H7 (cell line): ENCODE results near the gene C8G. TPM values are rescaled to one million over a fixed set of nuclear protein-coding genes. Genes with fewer than 3 reads are reported as not detected.

ENCODE experiments used
- DNase-seq: peaks from one replicate; pipeline ENCODE4 v3.0.0; 2012
- H3K27me3 ChIP-seq: 2 replicates; pipeline ENCODE4 v1.6.0; 2011; ENCODE audit warnings: mild to moderate bottlenecking, low read length; ENCODE audit not compliant: control insufficient read depth, insufficient read depth
- H3K36me3 ChIP-seq: replicated peaks from 2 replicates; pipeline ENCODE4 v1.5.1; 2011; ENCODE audit warnings: low read length; ENCODE audit not compliant: control insufficient read depth, insufficient read depth
- H3K4me3 ChIP-seq: 2 replicates; pipeline ENCODE4 v1.5.1; 2011; ENCODE audit warnings: low read depth, mild to moderate bottlenecking, control low read depth, low read length, moderate library complexity; ENCODE audit not compliant: insufficient read depth
- total RNA-seq: library from RNA; depleted of rRNA; stranded (reverse); fragments of >200 nt; shearing (Covaris generic); gene quantifications from 2 replicates; pipeline ENCODE4 v1.2.3, GENCODE V29; 2014; rRNA removed

Gene C8G
- total RNA-seq, 1 experiment from 2014 or later, result not detected

GRCh38 chr9:136994180-136994887 is 49.3 kb downstream of the C8G start:
- DNase-seq, result no peak
- Histone ChIP-seq H3K27me3 (peaks cover 4% of the 10 kb centered on the region), H3K36me3 (peaks cover 2% of the 10 kb centered on the region), H3K4me3 (no peak overlapping the region)

- no peak for DNase-seq
- Histone ChIP-seq H3K4me3 (no peak overlapping the region), H3K27me3 (peaks cover 4% of the 10 kb centered on the region)
Observed at GRCh38 chr9:136994888-136995230, 49.8 kb downstream of the C8G start.

GRCh38 chr9:136995362-136995761 is 50.3 kb downstream of the C8G start:
- Histone ChIP-seq H3K4me3 (no peak overlapping the region), H3K27me3 (peaks cover 4% of the 10 kb centered on the region), H3K36me3 (peaks cover 2% of the 10 kb centered on the region)
- DNase-seq, result no peak

More at GRCh38 chr9:136994888-136995230, 49.8 kb downstream of the C8G start:
- H3K36me3 ChIP-seq, result peaks cover 2% of the 10 kb centered on the region

GRCh38 chr9:136995772-136996311 is 50.8 kb downstream of the C8G start:
- Histone ChIP-seq H3K36me3 (peaks cover 2% of the 10 kb centered on the region), H3K27me3 (peaks cover 4% of the 10 kb centered on the region), H3K4me3 (no peak overlapping the region; the same call in 1 of the 2 replicates)
- DNase-seq, result no peak

Other genes with a start within 250 kb of the C8G start
- gene DIPK1B, start 232.7 kb upstream of the C8G start, total RNA-seq, result 57.0 and 75.7 TPM in 2 replicates
- gene LCN10, start 202.3 kb upstream of the C8G start, total RNA-seq, result 0.76 and 1.4 TPM in 2 replicates
- not detected in 2 replicates for gene LCN6, start 196.7 kb upstream of the C8G start, total RNA-seq
- not detected in 2 replicates for gene LCN8, start 187.0 kb upstream of the C8G start, total RNA-seq
- 0.18 TPM in 1 of 2 replicates, not detected in the other for gene LCN15, start 180.7 kb upstream of the C8G start, total RNA-seq
- 73.9 and 80.6 TPM in 2 replicates for gene TMEM141, start 153.9 kb upstream of the C8G start, total RNA-seq
- 0.66 and 0.85 TPM in 2 replicates for gene CCDC183, start 148.9 kb upstream of the C8G start, total RNA-seq
- 150 TPM in 2 replicates for gene RABL6, start 137.3 kb upstream of the C8G start, total RNA-seq
- 0.14 and 0.52 TPM in 2 replicates for gene AJM1, start 102.8 kb upstream of the C8G start, total RNA-seq
- gene PHPT1, start 95.8 kb upstream of the C8G start, total RNA-seq, result 68.2 and 75.5 TPM in 2 replicates
- gene MAMDC4, start 92.9 kb upstream of the C8G start, total RNA-seq, result 1.2 and 3.0 TPM in 2 replicates
- 213 and 240 TPM in 2 replicates for gene EDF1, start 78.9 kb upstream of the C8G start, total RNA-seq
- 40.9 and 48.6 TPM in 2 replicates for gene TRAF2, start 58.7 kb upstream of the C8G start, total RNA-seq
- 97.5 and 105 TPM in 2 replicates for gene FBXW5, start 505 bp upstream of the C8G start, total RNA-seq
- 0.38 and 2.9 TPM in 2 replicates for gene LCN12, start 7.0 kb downstream of the C8G start, total RNA-seq
- gene PTGDS, start 32.3 kb downstream of the C8G start, total RNA-seq, result 1.3 and 2.0 TPM in 2 replicates
- gene LCNL1, start 37.8 kb downstream of the C8G start, total RNA-seq, result 0.21 and 0.33 TPM in 2 replicates
- 45.7 and 53.2 TPM in 2 replicates for gene PAXX, start 47.2 kb downstream of the C8G start, total RNA-seq
- not detected in 2 replicates for gene CLIC3, start 51.3 kb downstream of the C8G start, total RNA-seq
- 6.8 and 10.4 TPM in 2 replicates for gene ABCA2, start 83.0 kb downstream of the C8G start, total RNA-seq
- not detected in 2 replicates for gene FUT7, start 86.8 kb downstream of the C8G start, total RNA-seq
- gene NPDC1, start 100.9 kb downstream of the C8G start, total RNA-seq, result 10.1 and 25.1 TPM in 2 replicates
- not detected in 2 replicates for gene ENTPD2, start 108.8 kb downstream of the C8G start, total RNA-seq
- gene SAPCD2, start 125.3 kb downstream of the C8G start, total RNA-seq, result 59.7 and 59.9 TPM in 2 replicates
- 9.0 and 14.9 TPM in 2 replicates for gene UAP1L1, start 132.3 kb downstream of the C8G start, total RNA-seq
- gene MAN1B1, start 141.7 kb downstream of the C8G start, total RNA-seq, result 70.5 and 70.9 TPM in 2 replicates
- gene DPP7, start 169.5 kb downstream of the C8G start, total RNA-seq, result 15.8 and 18.2 TPM in 2 replicates
- gene GRIN1, start 193.9 kb downstream of the C8G start, total RNA-seq, result 0.33 and 0.52 TPM in 2 replicates
- 0.59 and 0.67 TPM in 2 replicates for gene LRRC26, start 224.8 kb downstream of the C8G start, total RNA-seq
- not detected in 2 replicates for gene TMEM210, start 226.8 kb downstream of the C8G start, total RNA-seq
- gene ANAPC2, start 243.3 kb downstream of the C8G start, total RNA-seq, result 26.2 and 37.0 TPM in 2 replicates
- gene SSNA1, start 243.4 kb downstream of the C8G start, total RNA-seq, result 109 and 143 TPM in 2 replicates